Ovary (tissue), 9 donors: ENCODE data around the gene CAPN3. TPM values are rescaled to one million over a fixed set of nuclear protein-coding genes. Genes with fewer than 3 reads are reported as not detected.

Experiments used
- DNase-seq, 5 donors: peaks; one replicate each; pipeline ENCODE4 v3.0.0-alpha.2; 2019 to 2020
- H3K27ac ChIP-seq, 2 donors: fragments of 200-600 bp; one replicate each; pipeline versions ENCODE4 v1.5.1 to v1.8.0; 2019 to 2022
- H3K27me3 ChIP-seq: fragments of 200-600 bp; one replicate; pipeline ENCODE4 v1.8.0; 2022
- H3K36me3 ChIP-seq: fragments of 200-600 bp; sonication (generic); one replicate; pipeline ENCODE4 v1.5.1; 2019
- H3K4me1 ChIP-seq: one replicate; pipeline ENCODE4 v1.8.1; 2013; ENCODE audit warnings: mild to moderate bottlenecking, moderate library complexity; ENCODE audit not compliant: insufficient read depth
- H3K4me3 ChIP-seq: fragments of 200-600 bp; sonication (generic); one replicate; pipeline ENCODE4 v1.5.1; 2017
- H3K9me3 ChIP-seq, 2 donors: fragments of 200-600 bp in 1 of 2; sonication (generic) in 1 of 2; one replicate each; pipeline versions ENCODE4 v1.5.1 to v1.8.1; 2013 to 2019; ENCODE audit warnings: mild to moderate bottlenecking in 1 of 2, moderate library complexity in 1 of 2
- EP300 ChIP-seq: sonication (generic); formaldehyde crosslinking; IDR thresholded peaks from one replicate; pipeline ENCODE4 v1.6.1; 2017; ENCODE audit warnings: antibody characterized with exemption
- POLR2A ChIP-seq: fragments of 450-650 bp; IDR thresholded peaks from one replicate; pipeline ENCODE4 v1.6.1; 2017; ENCODE audit warnings: antibody characterized with exemption, mild to moderate bottlenecking, moderate library complexity
- WGBS, 3 donors: extraction: QIAGEN DNeasy Blood & Tissue Kit in 1 of 3; methylation state at CpG; one replicate each; pipeline versions ENCODE4 v1.1.5 to v1.1.7; 2013 to 2017; 5-methylcytosine and 5-hydroxymethylcytosine counted together
- intact Hi-C, 4 donors: fragments of 100-400 bp; cut with DNase I; formaldehyde crosslinking; loops; one replicate each; pipeline versions ENCODE4 v1.11.0 to v1.15.1; 2022 to 2023
- polyA plus RNA-seq, 2 donors: library from polyadenylated mRNA; stranded (reverse); fragments of 200-250 nt in 1 of 2; fragments of 350-450 nt in 1 of 2; fragmentation: Illumina TruSeq in 1 of 2; extraction: RNeasy Lipid Tissue Mini Kit (QIAGEN cat#74804) in 1 of 2; gene quantifications; one replicate each; pipeline ENCODE4 v1.2.3, GENCODE V29; 2013 to 2014
- total RNA-seq, 7 donors: library from RNA; depleted of rRNA in 2 of 7; stranded (reverse); fragments of >200 nt in 2 of 7; fragmentation: NEBNext Ultra II Directional in 3 of 7; extraction: Animal tissue kit (Norgen Biotek cat#: 25700) in 3 of 7; gene quantifications; one replicate each; pipeline versions ENCODE4 v1.1.0 to v1.2.4, GENCODE V29; 2016 to 2023
- TF ChIP-seq, protein P1 (sequence below), 3 donors: fragments of 450-650 bp in 2 of 3; fragments of 200-600 bp in 1 of 3; IDR thresholded peaks; one replicate each; pipeline versions ENCODE4 v1.5.1 to v1.8.0; 2016 to 2022; ENCODE audit warnings: antibody characterized with exemption in 3 of 3, mild to moderate bottlenecking in 1 of 3
- donor health status: DM: no; HTN: no; CAD: no; lungs with moderate emphysema.
- donor health status: DM: no; HTN: no; CAD: no.
- donor health status: Bipolar disorder and iron deficiency.
- donor health status: DM: yes; HTN: yes; CAD: no.
- donor health status: DM: no; HTN: no; CAD: no.
- donor health status: DM: yes; HTN: yes; CAD: no.

The CAPN3 gene
- total and polyA plus RNA-seq, 9 donors, result 6.4 to 19.1 (median 8.0) TPM

DNA sequence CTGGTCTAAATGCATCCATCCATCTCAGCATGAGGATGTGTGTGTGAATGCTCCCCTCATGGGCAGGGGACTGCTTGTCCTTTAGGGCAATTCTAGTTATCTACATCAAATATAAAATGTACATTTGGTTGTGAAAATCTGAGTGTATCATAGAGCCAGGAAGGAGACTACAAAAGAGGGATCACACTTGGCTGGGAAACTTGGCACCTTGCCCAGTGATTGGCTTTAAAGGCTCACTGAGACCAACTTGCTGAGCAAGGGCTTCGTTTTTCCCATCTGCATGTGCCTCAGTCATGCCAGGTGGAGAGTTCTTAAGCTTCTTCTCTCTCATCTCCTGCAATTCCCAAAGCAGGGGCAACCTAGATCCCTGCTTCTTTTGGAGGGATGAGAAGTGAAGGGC, 5.2 kb downstream of the CAPN3 start:
- peak in 4 of 5 donors; percentile 21 to 57 (median 34) for DNase-seq
- Histone ChIP-seq H3K27ac (no peak overlapping the region), H3K4me1 (no peaks in the 10 kb centered on the region), H3K4me3 (no peak overlapping the region), H3K36me3 (no peaks in the 10 kb centered on the region), H3K9me3 (no peaks in the 10 kb centered on the region), H3K27me3 (no peaks in the 10 kb centered on the region)
- intact Hi-C loops, result no loop called here
- TF ChIP-seq, protein P1, sequence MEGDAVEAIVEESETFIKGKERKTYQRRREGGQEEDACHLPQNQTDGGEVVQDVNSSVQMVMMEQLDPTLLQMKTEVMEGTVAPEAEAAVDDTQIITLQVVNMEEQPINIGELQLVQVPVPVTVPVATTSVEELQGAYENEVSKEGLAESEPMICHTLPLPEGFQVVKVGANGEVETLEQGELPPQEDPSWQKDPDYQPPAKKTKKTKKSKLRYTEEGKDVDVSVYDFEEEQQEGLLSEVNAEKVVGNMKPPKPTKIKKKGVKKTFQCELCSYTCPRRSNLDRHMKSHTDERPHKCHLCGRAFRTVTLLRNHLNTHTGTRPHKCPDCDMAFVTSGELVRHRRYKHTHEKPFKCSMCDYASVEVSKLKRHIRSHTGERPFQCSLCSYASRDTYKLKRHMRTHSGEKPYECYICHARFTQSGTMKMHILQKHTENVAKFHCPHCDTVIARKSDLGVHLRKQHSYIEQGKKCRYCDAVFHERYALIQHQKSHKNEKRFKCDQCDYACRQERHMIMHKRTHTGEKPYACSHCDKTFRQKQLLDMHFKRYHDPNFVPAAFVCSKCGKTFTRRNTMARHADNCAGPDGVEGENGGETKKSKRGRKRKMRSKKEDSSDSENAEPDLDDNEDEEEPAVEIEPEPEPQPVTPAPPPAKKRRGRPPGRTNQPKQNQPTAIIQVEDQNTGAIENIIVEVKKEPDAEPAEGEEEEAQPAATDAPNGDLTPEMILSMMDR (IDR thresholded peaks at IDR 0.05), result no peak
- WGBS, 3 donors, result 21 to 44% (median 26%) methylated on average over 1 of the region's 1 CpG

DNA sequence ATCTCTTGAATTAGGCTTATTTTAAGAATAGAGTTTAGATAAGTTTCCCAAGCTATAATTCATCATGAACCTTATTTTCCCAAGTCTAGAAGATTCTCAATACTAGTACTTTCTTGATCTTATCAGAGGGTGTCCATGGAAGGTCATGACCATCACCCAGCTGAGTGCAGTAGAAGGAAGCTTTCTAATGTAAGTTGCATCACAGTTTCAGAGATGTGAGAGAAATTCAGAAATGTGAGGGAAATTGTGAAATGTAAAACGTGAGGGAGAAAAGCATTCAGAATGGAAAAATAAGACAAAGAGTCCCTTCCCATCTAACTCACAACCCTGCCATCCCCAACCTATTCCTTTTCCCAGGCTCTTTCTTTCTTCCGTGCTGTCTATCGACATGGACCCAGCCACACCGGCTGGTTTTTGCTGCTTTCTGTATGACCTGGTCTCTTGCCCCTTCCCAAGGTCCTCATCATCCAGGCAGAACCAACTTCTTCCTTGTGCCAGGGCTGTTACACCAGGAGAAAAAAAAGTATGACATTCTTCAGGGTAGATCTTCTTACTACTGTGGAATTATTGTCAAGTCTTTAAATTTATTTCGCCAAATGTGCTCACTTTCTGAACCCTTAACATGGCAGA, 6.7 kb downstream of the CAPN3 start:
- TF ChIP-seq, protein P1 (IDR thresholded peaks at IDR 0.05), result no peak
- TF ChIP-seq EP300 (no peak), POLR2A (no peak)
- H3K9me3 ChIP-seq, result no peaks in the 10 kb centered on the region
- 91 to 93% (median 92%) methylated on average over 5 of the region's 5 CpGs for WGBS, 3 donors
- no peak overlapping the region for H3K27ac ChIP-seq
- H3K4me3 ChIP-seq, result no peak overlapping the region
- H3K27me3 ChIP-seq, result no peaks in the 10 kb centered on the region
- intact Hi-C loops, result no loop called here
- no peaks in the 10 kb centered on the region for H3K4me1 ChIP-seq
- DNase-seq, result no peak
- no peaks in the 10 kb centered on the region for H3K36me3 ChIP-seq

DNA sequence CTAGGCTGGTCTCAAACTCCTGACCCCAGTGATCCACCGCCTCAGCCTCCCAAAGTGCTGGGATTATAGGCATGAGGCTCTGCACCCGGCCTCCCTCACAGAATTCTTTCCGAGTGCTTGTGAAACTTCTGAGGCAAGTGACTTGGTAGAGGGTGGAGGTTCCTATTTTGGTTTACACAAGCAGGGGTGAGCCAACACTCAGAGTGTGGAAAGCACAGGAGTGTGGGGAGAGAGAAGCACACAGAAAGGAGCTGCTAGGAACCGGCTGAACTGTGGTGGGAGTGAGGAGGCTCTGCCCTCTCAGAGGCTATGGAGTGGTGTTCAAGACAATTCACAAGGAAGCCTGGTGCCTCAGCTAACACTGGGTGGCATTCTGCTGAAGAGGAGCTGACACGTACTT, 7.7 kb downstream of the CAPN3 start:
- intact Hi-C loops, result no loop called here
- Histone ChIP-seq H3K36me3 (no peaks in the 10 kb centered on the region), H3K27me3 (no peaks in the 10 kb centered on the region), H3K4me1 (no peaks in the 10 kb centered on the region), H3K27ac (no peak overlapping the region), H3K4me3 (no peak overlapping the region), H3K9me3 (no peaks in the 10 kb centered on the region)
- 71 to 82% (median 76%) methylated on average over 5 of the region's 5 CpGs for WGBS, 3 donors
- DNase-seq, result no peak
- no peak for TF ChIP-seq EP300
- TF ChIP-seq POLR2A, result no peak
- TF ChIP-seq, protein P1 (IDR thresholded peaks at IDR 0.05), result no peak

DNA sequence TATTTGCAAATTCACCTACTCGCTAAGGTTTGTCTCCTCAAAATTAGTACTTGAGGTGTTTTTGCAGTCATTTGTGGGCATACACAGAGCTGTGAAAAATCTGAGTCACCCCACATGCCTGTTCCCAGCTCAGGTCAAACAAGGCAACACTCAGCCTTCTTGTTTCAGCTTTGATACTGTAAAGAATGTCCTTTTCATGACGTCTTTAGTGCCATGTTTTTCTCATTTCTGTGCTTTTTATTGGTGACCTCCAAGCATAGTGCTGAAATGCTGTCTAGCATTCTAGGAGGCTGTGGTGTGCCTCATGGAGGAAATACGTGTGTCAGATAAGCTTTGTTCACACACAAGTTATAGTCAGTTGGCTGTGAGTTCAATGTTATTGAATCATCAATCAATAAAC, 8.8 kb downstream of the CAPN3 start:
- H3K4me3 ChIP-seq, result no peak overlapping the region
- no peaks in the 10 kb centered on the region for H3K27me3 ChIP-seq
- no peak for DNase-seq
- TF ChIP-seq POLR2A (no peak), EP300 (no peak)
- TF ChIP-seq, protein P1 (IDR thresholded peaks at IDR 0.05), result no peak
- 80 to 84% (median 80%) methylated on average over 3 of the region's 3 CpGs for WGBS, 3 donors
- no peak overlapping the region for H3K27ac ChIP-seq
- no peaks in the 10 kb centered on the region for H3K4me1 ChIP-seq
- no peaks in the 10 kb centered on the region for H3K9me3 ChIP-seq
- H3K36me3 ChIP-seq, result no peaks in the 10 kb centered on the region
- intact Hi-C loops, result no loop called here
